ENCODE data around the gene ITGA7.

Gene ITGA7

DNA sequence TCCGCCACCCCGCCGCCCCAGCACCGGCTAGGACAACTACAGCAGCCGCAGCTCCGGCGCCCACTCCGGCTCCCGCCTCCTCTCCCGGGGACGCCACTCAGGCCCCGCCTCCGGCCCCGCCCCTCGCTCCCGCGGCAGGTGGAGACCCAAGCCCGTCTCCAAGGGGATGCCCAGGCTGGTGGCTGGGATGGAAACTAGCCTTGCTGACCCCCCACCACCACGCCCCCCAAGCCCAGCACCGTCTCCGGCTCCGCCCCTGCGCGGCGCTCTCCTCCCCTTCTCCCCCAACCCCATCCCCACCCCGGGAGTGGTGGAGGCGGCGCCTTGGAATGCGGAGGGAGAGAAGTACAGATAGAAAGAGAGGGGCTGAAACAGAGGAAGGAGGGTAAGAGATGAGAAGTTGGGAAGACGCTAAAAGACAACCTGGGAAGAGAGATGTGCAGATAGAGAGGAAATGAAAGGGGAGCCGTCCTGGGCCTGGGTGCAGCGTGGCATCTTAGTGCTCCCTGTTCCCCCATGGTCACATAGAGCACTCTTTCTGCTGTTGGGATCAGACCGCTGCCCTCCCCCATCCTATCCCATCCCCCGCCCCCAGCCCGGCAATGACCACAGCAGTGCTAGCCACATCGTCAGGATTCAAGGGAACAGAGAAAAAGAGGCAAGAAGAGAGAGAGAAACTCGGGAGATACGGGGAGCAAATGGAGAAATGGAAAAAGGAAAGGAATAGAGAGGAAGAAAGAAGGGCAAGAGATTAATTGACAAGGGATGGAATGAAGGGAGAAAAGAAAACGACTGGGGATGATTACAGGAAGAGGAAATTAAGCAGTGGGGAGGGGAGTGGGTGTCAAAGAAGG lies at the start of gene ITGA7:
Gene ITGA7 (minus strand): TSS at position 64 of the 854 bp plus-strand sequence. CDS start 222 bp downstream, outside the sequence.
- DNase-seq (ENCODE audit: low read depth): peak; percentile 39

DNA sequence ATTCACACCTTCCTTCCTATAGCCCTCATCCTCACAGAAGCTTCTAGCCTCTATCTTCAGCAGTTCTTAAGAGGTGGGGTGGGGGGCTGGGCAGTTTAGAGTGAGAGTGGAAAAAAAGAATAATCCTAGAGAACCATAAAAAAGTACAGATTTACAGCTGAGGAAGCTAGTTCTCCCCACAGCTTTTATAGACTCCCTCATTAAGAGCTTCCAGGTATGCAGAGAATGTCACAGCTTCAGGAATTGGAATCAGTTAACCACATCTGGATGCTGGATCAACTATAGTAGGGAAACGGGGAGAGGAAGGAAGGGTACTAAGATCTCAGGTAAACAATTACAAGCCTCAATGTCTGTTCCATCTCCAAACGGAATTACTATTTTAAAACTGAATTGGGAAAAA lies 47.5 kb upstream of the ITGA7 start:
- no peak for DNase-seq (ENCODE audit: low read depth)

DNA sequence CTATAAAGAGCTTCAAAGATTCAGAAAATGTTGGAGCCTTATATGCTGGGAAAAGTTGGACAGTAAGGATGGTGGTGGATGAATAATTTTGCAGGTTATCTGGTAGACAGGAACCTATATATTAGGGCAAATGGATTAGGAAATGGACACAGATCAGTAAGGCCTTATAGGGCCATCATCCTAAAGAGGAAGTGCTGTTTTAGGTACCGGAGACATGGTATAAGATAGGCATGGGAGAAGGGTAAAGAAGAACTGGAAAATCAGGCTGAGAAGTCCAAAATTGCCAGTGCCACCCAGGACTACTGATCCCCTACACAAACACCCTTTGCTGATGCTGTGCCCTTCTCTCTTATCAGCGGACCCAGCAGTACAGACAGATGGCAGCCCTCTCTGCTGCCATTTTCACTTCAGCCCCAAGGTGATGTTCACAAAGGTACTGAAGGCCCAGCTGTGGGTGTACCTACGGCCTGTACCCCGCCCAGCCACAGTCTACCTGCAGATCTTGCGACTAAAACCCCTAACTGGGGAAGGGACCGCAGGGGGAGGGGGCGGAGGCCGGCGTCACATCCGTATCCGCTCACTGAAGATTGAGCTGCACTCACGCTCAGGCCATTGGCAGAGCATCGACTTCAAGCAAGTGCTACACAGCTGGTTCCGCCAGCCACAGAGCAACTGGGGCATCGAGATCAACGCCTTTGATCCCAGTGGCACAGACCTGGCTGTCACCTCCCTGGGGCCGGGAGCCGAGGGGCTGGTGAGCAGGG lies 40.7 kb upstream of the ITGA7 start:
- no peak for DNase-seq (ENCODE audit: low read depth)

- DNase-seq (ENCODE audit: low read depth): no peak
These were observed 39.2 kb upstream of the ITGA7 start for GRCh38 chr12:55746913-55747231.

GRCh38 chr12:55746174-55746912 lies 38.6 kb upstream of the ITGA7 start:
- DNase-seq (ENCODE audit: low read depth): no peak

DNA sequence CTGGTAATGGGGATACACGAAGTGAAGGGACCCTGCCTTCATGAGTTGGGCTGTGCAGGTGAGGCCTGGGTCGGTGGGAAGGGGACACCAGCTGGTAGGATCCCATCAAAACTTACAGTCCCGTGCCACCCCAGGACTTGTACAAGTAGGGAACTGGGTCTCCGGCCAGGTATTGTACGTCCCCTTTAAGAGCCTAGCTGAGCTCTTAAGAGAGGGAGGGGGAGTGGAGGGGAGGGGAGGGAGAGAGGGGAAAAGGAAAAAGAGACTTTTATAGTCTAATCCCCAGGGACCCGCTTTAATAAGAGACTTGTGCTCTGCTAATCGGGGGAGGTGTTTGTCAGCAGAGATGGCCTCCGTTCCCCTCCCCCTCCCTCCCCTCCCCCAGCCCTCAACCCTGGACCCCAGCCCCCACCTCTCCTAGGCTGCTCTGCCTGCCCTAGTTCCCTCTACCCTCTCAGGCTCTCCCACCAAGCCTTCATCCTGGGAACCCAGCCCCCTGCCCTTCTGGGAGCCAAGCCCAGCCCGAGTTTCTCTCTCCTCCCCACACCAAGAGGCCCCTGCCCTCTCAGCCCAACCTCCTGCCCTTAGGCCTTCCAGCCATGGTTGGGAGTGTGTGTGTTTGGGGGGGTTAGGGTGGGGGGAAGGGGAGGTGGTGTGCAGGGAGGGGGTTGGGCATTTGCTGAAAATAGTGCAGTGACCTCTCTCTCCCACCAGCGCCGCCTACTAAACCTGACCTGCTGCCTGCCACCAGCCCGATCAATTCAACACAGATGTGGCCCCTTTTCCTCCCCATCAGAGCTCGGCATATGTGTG lies 37.9 kb upstream of the ITGA7 start:
- DNase-seq (ENCODE audit: low read depth): no peak

GRCh38 chr12:55744340-55745030 lies 36.8 kb upstream of the ITGA7 start:
- no peak for DNase-seq (ENCODE audit: low read depth)

DNA sequence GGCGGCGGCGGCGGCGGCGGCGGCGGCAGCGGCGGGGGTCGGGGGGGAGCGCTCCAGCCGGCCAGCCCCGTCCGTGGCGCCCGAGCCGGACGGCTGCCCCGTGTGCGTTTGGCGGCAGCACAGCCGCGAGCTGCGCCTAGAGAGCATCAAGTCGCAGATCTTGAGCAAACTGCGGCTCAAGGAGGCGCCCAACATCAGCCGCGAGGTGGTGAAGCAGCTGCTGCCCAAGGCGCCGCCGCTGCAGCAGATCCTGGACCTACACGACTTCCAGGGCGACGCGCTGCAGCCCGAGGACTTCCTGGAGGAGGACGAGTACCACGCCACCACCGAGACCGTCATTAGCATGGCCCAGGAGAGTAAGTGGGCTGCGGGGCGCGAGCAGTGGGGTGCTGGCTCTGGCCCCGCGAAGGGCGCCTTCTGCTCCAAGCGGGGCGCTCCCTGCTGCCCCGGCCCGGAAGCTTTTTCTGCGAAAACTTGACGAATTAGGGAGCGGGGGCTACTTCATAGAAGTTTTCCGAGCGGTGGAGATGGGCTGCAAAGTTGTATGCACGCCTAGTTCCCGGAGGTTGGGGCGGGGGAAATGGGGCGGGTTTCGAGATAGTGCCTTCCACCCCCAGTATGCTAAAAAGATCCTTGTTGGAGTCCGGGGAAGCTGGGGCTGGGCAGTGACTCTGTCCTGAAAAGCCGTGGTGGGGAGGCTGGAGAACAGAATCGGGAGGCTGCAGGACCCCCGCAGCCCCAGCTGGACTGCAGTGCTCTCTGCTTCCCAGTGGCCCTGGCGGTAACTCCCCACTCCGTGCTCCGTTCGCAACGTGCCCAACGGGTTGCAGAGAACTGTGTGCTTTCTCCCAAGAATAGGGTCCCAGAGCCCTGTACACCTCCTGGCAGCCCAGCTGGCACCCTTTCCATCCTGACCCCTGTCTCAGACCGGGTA lies 36.0 kb upstream of the ITGA7 start:
- no peak for DNase-seq (ENCODE audit: low read depth)

- DNase-seq (ENCODE audit: low read depth): peak; percentile 51
These were observed 35.2 kb upstream of the ITGA7 start, which contains the start of gene GDF11 for GRCh38 chr12:55742719-55743405. TSS of gene GDF11 (plus strand) at chr12:55743122. CDS start at chr12:55743317, 195 bp downstream.

DNA sequence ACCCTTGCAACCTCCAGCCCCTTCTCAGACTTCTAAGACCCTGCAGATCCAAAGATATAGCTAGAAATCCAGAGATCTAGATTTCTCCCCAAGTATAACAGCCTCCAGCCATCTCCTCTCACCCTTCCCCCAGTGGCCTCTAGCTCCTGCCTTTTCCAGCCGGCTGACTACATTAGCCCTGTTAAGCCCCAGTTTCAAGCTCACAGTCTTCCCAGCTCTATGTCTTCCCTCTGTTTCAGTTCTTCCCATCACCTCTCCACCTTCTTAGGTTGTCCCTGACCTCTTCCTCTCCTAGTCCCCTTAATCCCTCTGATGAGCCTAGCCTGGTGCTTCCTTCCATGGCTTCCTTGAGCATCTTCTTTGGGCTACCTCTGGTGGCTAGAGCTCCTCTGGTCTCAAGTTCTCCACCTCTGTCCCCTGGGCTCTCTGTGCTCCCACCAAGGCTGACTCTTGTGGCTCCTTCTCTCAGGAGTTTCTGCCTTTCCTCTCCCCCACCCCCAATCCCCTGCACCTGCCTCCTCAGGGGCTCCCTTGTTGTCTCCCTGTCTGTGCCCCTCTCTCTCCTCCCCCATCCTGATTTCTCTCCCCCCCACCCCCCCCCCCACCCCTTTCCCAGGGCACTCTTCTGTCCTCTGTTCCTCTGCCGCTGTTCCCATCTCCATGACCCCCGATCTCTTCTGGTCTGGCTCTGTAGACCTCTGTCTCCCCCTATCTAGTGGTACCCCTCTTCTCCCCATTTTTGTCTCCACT lies 34.4 kb upstream of the ITGA7 start:
- no peak for DNase-seq (ENCODE audit: low read depth)

GRCh38 chr12:55739025-55739378 lies 31.3 kb upstream of the ITGA7 start:
- no peak for DNase-seq (ENCODE audit: low read depth)

GRCh38 chr12:55738123-55739024 lies 30.7 kb upstream of the ITGA7 start:
- peak; percentile 65 for DNase-seq (ENCODE audit: low read depth)

DNA sequence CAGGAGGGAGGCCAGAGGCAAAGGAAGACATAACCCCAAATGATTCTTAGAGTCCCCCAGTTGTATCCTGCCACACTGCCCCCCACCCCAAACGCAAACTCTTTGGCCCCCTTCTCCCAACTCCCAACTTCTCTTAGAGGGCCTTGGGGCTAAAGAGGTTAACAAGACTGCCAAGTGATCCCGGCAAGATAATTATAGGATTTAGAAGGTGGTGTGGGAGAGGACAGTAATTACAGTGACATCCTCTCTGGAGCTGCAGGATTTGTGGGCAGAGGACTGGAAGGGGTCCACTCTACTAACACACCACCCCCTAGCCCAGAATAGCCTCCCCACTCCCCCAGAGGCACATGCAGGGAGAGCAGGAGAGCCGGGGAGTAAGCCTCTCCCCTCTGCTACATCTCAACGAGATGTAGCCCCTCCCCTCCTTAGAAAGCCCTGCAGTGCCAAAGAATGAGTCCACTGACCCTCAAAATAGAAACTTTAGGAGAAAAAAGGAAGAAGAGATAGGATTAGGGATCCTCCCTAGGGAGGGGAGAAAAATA lies 29.9 kb upstream of the ITGA7 start:
- DNase-seq (ENCODE audit: low read depth): no peak

DNA sequence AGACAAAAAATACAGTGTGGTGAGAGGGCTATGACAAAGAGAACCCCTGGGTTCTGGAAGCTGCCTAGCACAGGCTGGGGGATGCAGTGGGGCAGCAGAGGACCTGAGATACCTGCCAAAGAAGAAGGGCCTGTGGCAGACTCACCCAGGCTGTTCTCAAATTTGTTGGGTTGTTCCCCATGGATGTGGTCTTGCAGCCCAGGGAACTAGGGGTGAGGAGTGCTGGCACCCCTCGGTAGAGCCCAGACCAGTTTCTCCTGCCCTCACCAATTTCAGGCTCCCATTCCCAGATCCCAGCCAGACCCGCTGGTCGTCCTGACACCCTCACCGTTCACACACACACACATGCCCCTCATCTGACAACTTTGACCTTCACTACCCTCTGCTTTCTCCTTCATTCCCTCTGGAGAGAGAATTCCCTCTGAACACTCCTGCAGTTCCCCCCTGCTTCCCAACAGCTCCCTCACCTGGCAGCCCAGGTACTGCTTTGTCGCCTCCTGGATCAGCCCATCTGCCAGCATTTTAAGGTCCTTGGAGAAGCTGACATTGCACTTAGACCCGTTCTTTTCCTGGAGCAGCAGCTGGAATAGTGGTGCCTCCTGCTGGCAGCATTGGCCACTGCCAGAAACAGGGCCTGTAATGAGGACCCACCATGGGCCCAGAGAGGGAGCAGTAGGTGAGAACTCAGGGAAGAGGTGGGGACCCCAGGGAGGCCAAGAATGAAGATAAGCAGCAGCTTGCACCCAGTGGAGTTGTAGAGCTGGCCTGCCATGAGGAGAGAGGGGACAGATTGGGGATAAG lies 29.3 kb upstream of the ITGA7 start:
- no peak for DNase-seq (ENCODE audit: low read depth)

DNA sequence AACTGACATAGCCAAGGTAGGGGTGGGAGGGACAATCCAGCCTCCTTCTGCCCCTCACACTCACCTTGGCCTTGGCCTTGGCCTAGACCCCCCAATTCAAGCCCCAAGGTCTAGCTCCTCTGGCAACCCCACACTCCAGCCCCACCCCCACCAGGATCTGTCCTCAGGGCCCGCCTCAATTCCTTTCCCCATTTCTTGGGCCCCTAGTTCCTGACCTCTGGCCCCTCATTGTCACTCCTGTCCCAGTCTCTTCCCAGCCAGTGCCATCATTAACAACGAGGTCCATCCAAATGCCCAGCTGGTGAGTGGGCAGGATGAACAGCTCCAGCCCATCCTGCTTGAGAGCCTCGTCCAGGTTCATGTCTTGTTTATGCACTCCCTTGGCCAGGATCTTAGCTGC lies 28.4 kb upstream of the ITGA7 start:
- no peak for DNase-seq (ENCODE audit: low read depth)

DNA sequence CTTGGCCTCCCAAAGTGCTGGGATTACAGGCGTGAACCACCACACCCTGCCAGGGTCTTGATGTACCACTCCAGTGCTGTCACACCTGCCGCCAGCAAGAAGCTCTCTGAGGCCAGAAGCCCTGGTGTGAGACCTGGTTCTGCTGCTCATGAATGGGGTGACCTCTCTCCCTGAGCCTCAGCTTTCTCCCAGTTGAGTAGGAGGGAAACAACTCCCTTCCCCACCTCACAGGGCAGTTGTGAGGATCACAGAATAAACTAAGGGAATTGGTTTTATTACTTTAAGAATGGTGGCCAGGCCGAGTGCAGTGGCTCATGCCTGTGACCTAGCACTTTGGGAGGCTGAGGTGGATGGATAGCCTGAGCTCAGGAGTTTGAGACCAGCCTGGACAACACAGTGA lies 26.9 kb upstream of the ITGA7 start:
- no peak for DNase-seq (ENCODE audit: low read depth)

- DNase-seq (ENCODE audit: low read depth): no peak
These were observed 26.2 kb upstream of the ITGA7 start for GRCh38 chr12:55733858-55734257.
